LNCAP (cell line): Measurements from ENCODE around the gene ATP5F1D.

ENCODE experiments used
- TF ChIP-seq, protein P1 (sequence below): fragments of 450-650 bp; IDR thresholded peaks from 2 replicates; pipeline ENCODE4 v1.5.1; 2017; ENCODE audit warnings: mild to moderate bottlenecking

ATP5F1D gene

DNA sequence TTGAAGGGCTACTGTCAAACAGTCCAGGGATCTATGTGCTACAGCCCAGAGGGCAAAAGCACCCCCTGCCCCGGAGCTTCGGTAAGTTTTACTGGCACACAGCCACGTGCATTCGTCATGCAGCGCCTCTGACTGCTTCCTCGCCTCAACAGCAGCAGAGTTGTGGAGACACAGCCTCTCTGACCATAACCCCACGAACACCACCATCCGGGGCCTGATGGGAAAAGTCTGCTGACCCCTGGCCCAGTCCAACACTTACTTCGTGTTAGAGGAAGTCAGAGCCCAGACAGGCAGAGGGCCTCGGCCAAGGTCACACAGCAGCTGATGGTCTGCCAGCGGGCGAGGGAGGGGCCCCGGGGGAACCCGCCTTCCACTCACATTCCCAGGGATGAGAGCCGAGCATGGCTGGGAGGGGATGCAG lies 8.9 kb upstream of the ATP5F1D start:
- TF ChIP-seq, protein P1, sequence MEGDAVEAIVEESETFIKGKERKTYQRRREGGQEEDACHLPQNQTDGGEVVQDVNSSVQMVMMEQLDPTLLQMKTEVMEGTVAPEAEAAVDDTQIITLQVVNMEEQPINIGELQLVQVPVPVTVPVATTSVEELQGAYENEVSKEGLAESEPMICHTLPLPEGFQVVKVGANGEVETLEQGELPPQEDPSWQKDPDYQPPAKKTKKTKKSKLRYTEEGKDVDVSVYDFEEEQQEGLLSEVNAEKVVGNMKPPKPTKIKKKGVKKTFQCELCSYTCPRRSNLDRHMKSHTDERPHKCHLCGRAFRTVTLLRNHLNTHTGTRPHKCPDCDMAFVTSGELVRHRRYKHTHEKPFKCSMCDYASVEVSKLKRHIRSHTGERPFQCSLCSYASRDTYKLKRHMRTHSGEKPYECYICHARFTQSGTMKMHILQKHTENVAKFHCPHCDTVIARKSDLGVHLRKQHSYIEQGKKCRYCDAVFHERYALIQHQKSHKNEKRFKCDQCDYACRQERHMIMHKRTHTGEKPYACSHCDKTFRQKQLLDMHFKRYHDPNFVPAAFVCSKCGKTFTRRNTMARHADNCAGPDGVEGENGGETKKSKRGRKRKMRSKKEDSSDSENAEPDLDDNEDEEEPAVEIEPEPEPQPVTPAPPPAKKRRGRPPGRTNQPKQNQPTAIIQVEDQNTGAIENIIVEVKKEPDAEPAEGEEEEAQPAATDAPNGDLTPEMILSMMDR = no peak

DNA sequence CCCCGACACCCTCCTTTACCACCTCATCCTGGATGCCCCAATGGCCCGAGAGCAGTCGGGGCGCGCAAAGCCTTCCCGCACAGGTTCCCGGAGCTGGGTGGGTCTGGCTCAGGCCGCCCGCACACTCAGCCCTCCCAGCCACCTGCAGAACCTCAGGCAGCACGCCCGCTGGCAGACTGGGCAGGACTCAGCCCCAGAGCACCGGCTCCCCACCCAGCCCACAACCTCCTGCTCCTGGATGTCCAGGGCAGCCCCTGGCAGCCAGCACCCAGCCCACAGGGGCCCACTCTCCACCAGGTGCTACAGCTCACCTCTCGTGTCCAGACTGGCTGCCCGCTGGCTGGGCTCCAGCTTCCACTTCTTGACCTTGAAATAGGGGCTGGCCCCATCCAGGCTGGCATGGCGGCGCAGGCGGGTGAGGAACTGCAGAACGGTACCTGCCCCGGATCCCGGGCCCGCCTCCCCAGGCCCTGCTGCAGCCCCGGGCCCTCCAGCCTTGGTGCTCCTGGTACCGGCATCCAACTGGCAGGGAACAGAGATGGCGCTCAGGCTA lies 8.4 kb upstream of the ATP5F1D start:
- TF ChIP-seq, protein P1 = no peak

DNA sequence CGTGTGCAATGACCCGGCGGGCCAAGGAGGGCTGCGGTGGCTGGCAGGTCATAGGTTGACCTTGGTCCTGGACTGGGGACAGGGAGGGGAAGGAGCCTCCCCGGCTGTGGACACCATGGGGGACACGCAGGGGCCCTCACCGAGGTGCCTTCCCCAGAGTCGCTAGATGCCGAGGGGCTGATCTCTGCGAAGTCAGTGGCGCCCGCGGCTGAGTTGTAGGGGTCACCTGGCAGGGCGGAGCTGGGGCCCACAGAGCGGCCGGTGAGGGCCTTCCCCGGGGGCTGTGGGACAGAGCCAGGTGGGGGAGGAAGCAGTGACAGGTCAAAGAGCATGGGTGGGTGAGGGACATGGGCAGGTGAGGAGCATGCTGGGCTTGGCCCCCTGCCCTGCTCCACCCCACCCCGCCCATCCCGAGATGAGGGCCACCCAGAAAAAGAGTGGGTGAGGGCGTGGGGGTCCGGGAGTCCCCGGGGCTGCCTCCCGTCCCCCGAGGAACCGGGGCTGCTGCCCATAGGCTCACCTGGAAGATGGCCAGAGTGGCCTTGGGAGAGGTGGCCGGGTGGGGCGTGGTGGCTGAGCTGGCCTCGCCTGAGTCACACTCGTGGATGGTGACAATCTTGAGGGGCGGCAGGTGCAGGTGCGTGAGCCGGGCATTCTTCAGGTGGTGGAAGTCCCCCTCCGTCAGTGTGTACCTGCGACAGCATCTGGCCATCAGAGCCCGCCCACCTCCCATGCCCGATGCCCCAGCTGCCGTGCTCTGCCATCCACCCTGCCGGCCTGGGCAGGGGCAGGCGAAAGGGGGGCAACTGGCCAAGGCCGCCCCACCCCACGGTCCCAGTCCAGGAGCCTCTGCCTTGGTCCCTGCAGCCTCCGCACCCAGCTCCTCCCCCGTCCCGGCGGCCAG lies 7.2 kb upstream of the ATP5F1D start:
- TF ChIP-seq, protein P1 = no peak

DNA sequence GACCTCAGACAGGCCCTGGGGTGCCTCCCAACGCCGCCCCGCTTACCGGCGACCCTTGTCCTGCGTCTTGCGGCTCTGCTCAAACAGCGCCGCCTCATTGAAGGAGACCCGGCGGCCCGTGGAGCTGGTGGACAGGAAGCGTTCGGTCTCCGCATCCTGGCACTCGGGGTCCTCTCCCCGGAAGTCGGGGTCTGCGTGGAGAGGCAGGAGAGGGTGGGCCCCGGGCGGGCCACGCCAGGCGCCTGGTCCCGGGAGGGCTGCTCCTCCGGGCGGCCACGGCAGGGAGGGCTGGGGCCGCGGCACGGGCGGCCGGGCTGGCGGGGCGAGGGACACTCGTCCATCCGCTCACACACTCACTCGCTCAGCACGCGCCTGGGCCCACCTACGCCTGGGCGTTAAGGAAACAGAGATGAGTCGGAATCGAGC lies 6.6 kb upstream of the ATP5F1D start:
- TF ChIP-seq, protein P1 = no peak

DNA sequence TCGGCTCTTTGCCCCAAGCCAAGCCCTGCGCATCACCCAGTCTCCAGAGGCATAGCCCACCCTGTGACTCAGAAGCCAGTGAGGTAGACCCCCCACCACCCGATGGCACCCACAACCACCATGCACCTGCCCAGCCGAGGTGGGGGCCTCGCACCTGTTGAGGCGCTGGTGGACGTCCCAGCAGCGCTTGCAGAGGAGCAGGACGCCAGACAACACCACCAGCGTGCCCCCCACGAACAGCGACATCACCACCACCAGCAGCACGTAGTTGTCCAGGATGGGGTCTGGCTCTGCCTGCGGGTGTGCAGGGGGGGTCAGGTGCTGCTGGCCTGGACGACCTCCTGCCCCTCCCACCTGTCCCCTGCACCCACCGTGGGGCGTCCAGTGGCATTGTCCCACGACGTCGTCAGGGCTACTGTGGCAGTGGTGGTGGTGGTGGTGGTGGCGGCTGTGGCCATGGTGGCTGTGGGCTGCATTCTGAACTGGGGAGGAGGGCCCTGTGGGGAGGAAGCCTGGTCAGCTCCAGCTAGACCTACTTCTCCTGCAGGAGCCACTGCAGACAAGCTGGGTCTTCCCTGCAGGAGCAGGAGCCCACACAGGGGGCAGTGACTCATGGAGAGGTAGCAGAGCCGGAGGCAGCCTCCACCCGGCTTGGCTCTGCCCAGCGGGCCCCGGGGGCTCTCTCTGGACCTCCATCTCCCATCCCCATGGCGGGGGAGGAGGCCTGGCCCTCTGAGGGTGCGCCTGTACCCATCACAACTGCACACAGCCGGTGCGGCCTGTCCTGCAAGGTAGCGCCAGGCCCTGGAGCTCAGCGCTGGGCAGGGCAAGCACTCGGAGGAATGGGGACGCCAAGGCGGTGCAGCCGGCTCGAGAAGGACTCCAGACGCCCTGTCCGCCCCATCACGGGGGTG lies 5.7 kb upstream of the ATP5F1D start:
- TF ChIP-seq, protein P1 = no peak

DNA sequence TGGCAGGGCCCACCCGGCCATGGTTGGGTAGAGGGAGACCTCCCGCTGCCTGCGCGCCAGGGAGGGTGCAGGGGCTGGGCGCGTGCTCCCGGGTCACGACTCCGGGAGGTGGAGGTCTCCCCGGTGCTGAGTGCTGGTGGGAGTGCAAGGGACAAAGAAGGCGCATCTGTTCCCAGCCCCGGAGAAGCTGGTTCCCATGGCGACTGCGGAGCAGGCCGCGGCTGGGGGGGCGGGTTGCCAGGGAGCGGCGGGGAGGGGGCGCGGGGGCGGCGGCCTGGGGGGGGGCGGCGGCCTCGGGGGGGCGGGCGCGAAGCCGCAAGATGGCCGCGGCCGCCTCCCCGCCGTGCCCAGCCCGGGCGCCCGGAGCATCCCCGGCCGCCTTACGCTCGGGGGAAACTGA lies 5.0 kb upstream of the ATP5F1D start:
- TF ChIP-seq, protein P1 = no peak

DNA sequence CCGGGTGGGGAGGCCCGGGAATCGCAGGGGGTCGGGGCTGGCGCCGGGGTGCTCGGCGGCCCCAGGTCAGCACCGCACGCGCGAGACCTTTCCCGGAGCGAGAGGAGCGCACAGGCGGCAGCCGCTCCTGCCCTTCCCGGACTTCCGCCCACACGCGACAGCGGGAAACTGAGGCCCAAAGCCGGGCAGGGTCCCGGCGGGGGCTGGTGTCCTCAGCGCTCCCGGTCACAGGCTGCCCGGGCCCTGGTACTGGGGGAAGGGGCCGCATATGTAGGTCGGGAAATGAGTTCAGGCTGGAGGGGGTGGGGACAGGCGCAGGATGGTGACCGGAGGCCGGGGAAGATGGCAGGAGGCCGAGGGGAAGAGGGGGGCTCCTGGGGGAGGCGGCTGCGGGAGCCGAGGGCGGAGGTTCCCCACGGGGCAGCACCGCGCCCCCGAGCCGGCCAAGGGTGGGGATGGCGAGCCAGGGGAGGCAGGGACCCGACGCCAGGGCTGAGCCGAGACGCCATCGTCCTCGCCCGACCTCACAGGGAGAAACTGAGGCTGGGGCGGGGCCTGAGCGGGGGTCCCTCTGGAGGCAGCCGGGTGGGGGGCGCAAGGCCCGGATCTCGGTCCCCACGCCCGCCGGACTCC lies 4.4 kb upstream of the ATP5F1D start:
- TF ChIP-seq, protein P1 = no peak
